K562 (cell line): ENCODE measurements around the gene SENP1. TPM values are rescaled to one million over a fixed set of nuclear protein-coding genes. Genes with fewer than 3 reads are reported as not detected.

Source experiments
- ATAC-seq: fragments of 200-7000 bp; cut with Tn5 transposase; 3 replicates; pipeline ENCODE4 v1.9.1; 2020; ENCODE audit warnings: moderate library complexity
- BruUV-seq: library from RNA; stranded (reverse); fragments of 400-500 nt; replicated peaks from 2 replicates; lab custom pipeline; 2021; lab: Mats Ljungman, UMichigan
- CTCF ChIA-PET: fragments of 300-600 bp; formaldehyde crosslinking; extraction: SDS; loops from one replicate; lab custom pipeline; 2021; ENCODE audit warnings: low intra/inter-chr PET ratio; lab: Yijun Ruan, JAX
- POLR2A ChIA-PET: fragments of 300-600, 350-650 bp; sonication (Branson Sonifier 250); formaldehyde crosslinking; extraction: SDS; loops from one replicate; lab custom pipeline; 2021; ENCODE audit warnings: antibody characterized with exemption, inconsistent platforms; lab: Yijun Ruan, JAX
- DNase-seq, 4 experiments: peaks; one replicate each; pipeline versions ENCODE4 v3.0.0 to v3.0.0-alpha.2; 2011 to 2018; ENCODE audit warnings: low spot score in 3 of 4, mixed read lengths in 3 of 4; ENCODE audit errors: extremely low read depth in 1 of 4
- FAIRE-seq: peaks from 2 replicates; lab custom pipeline; 2011; peaks lifted over from hg19 to GRCh38; lab: Jason Lieb, UNC
- H2AFZ ChIP-seq: 2 replicates; pipeline ENCODE4 v1.6.0; 2011; ENCODE audit warnings: low read depth, low read length, control low read depth, inconsistent platforms
- H3K27ac ChIP-seq: fragments of 200-600 bp; 3 replicates; pipeline ENCODE4 v1.8.0; 2011; ENCODE audit warnings: low read depth, mild to moderate bottlenecking, control low read depth, inconsistent platforms, low read length, moderate library complexity, mixed read lengths; ENCODE audit errors: extremely low read depth
- H3K27me3 ChIP-seq, 2 experiments: fragments of 300-600 bp in 1 of 2; 2 replicates in 1 of 2; 3 replicates in 1 of 2; pipeline versions ENCODE4 v1.6.0 to v1.8.0; 2011; ENCODE audit warnings: inconsistent platforms in 2 of 2, low read length in 2 of 2, mild to moderate bottlenecking in 1 of 2, mixed read lengths in 1 of 2, moderate library complexity in 1 of 2; ENCODE audit not compliant: control insufficient read depth in 2 of 2, insufficient read depth in 2 of 2
- H3K36me3 ChIP-seq: fragments of 300-600 bp; 3 replicates; pipeline ENCODE4 v1.8.0; 2011; ENCODE audit warnings: mild to moderate bottlenecking, low read length, inconsistent platforms; ENCODE audit not compliant: control insufficient read depth, insufficient read depth
- H3K4me1 ChIP-seq, 2 experiments: fragments of 200-600 bp in 1 of 2; replicated peaks in 1 of 2; 2 replicates in 1 of 2; 3 replicates in 1 of 2; pipeline versions ENCODE4 v1.5.1 to v1.8.0; 2011; ENCODE audit warnings: inconsistent platforms in 2 of 2, low read length in 2 of 2, mild to moderate bottlenecking in 1 of 2, mixed read lengths in 1 of 2, moderate library complexity in 1 of 2; ENCODE audit not compliant: control insufficient read depth in 2 of 2, insufficient read depth in 2 of 2
- H3K4me2 ChIP-seq: 2 replicates; pipeline ENCODE4 v1.6.1; 2011; ENCODE audit warnings: low read length, control low read depth, inconsistent platforms, mixed read lengths; ENCODE audit not compliant: insufficient read depth
- H3K4me3 ChIP-seq: fragments of 200-600 bp; sonication (generic), shearing (Covaris generic); 2 replicates; pipeline ENCODE4 v1.5.1; 2016; ENCODE audit warnings: control low read depth, inconsistent platforms
- H3K79me2 ChIP-seq: fragments of 200-600 bp; 3 replicates; pipeline ENCODE4 v1.8.0; 2011; ENCODE audit warnings: low read length, inconsistent platforms; ENCODE audit not compliant: control insufficient read depth, insufficient read depth
- H3K9ac ChIP-seq, 2 experiments: 2 replicates each; pipeline versions ENCODE4 v1.6.0 to v1.6.1; 2011; ENCODE audit warnings: low read depth in 2 of 2, low read length in 2 of 2, control low read depth in 1 of 2, inconsistent platforms in 1 of 2, mild to moderate bottlenecking in 1 of 2, mixed read lengths in 1 of 2; ENCODE audit not compliant: insufficient read depth in 1 of 2
- H3K9me1 ChIP-seq: one replicate; pipeline ENCODE4 v1.6.0; 2011; ENCODE audit warnings: inconsistent platforms, mild to moderate bottlenecking, low read length, moderate library complexity; ENCODE audit not compliant: control insufficient read depth, insufficient read depth
- H3K9me3 ChIP-seq: replicated peaks from 2 replicates; pipeline ENCODE4 v1.5.1; 2011; ENCODE audit warnings: low read depth, low read length, inconsistent platforms; ENCODE audit not compliant: control insufficient read depth, insufficient read depth
- H4K20me1 ChIP-seq: replicated peaks from 2 replicates; pipeline ENCODE4 v1.6.1; 2011; ENCODE audit warnings: low read length, inconsistent platforms, mixed read lengths; ENCODE audit not compliant: control insufficient read depth, insufficient read depth
- CBX3 ChIP-seq, 2 experiments: IDR thresholded peaks; 1 replicate in 1 of 2; 2 replicates in 1 of 2; pipeline ENCODE4 v1.6.1; 2012; ENCODE audit warnings: inconsistent platforms in 2 of 2, low read length in 2 of 2, borderline replicate concordance in 1 of 2, control low read depth in 1 of 2
- ETS2 ChIP-seq: IDR thresholded peaks from 2 replicates; pipeline ENCODE4 v1.6.1; 2016; ENCODE audit warnings: borderline replicate concordance, missing genetic modification characterization, mild to moderate bottlenecking, moderate library complexity, missing compliant biosample characterization; ENCODE audit not compliant: poor library complexity, severe bottlenecking
- HCFC1 ChIP-seq: IDR thresholded peaks from 2 replicates; pipeline ENCODE4 v1.6.1; 2012; ENCODE audit warnings: low read depth, low read length, improper control_type of control experiment
- THRB ChIP-seq: fragments of 450-650 bp; formaldehyde crosslinking; conservative IDR thresholded peaks from 2 replicates; pipeline ENCODE4 v1.4.0; 2022; ENCODE audit warnings: mild to moderate bottlenecking, missing genetic modification characterization
- U2AF2 ChIP-seq: fragments of 200-400 bp; formaldehyde crosslinking; optimal IDR thresholded peaks from 2 replicates; pipeline ENCODE3; 2017; ENCODE audit warnings: low read depth, mild to moderate bottlenecking, low read length
- ZNF639 ChIP-seq, 2 experiments: fragments of 200-800 bp in 1 of 2; sonication (Bioruptor generic) in 1 of 2; sonication (generic) in 1 of 2; formaldehyde crosslinking in 1 of 2; IDR thresholded peaks in 1 of 2; conservative IDR thresholded peaks in 1 of 2; 2 replicates each; pipeline versions ENCODE4 v1.5.0 to v1.6.1; 2016 to 2020; ENCODE audit warnings: missing compliant biosample characterization in 1 of 2, missing genetic modification characterization in 1 of 2, missing genetic modification reagents in 1 of 2
- ZNF707 ChIP-seq: fragments of 250-450 bp; sonication (Bioruptor Pico); conservative IDR thresholded peaks from 2 replicates; pipeline ENCODE4 v1.8.0; 2022; ENCODE audit warnings: inconsistent platforms, mild to moderate bottlenecking, moderate library complexity
- WGBS: fragments of 100-300 bp; shearing (Covaris generic); methylation state at CpG from one replicate; pipeline ENCODE4 v1.1.6; 2016; ENCODE audit warnings: low coverage, mixed read lengths; ENCODE audit not compliant: insufficient coverage; ENCODE audit errors: missing lambda C conversion rate; 5-methylcytosine and 5-hydroxymethylcytosine counted together
- in situ Hi-C: fragments of 300-500 bp; cut with MboI; formaldehyde crosslinking; loops from 4 replicates; pipeline ENCODE4 v1.15.0; 2018; ENCODE audit warnings: inconsistent platforms, mixed read lengths
- intact Hi-C: fragments of 100-400 bp; cut with micrococcal nuclease; formaldehyde crosslinking; loops from 2 replicates; pipeline ENCODE4 v1.14.2; 2022
- polyA plus RNA-seq, 8 experiments: library from polyadenylated mRNA; depleted of rRNA in 4 of 8; stranded (reverse) in 5 of 8; unstranded in 3 of 8; fragments of >200 nt; fragmentation: Nextera tagmentation in 2 of 8; fragmentation: Illumina TruSeq in 1 of 8; extraction: Ambion mirVana in 2 of 8; extraction: Trizol in 1 of 8; gene quantifications; 2 replicates each; pipeline versions ENCODE4 v1.2.1 to v1.2.3, GENCODE V29; 2011 to 2014; ENCODE audit warnings: inconsistent platforms in 1 of 8, missing spikeins in 1 of 8
- total RNA-seq, 7 experiments: library from RNA; depleted of rRNA in 6 of 7; stranded (reverse); fragments of >200 nt in 6 of 7; fragmentation: Illumina TruSeq in 2 of 7; extraction: Trizol in 2 of 7; gene quantifications; 2 replicates each; pipeline versions ENCODE4 v1.2.1 to v1.2.3, GENCODE V29; 2011 to 2021; ENCODE audit warnings: low replicate concordance in 1 of 7

SENP1 gene
- total and polyA plus RNA-seq, 9 of the 15 experiments (the other 6 are each of a cell fraction or from before 2014, with no cell fraction given): 15.5 to 59.0 (median 36.3) TPM

GRCh38 chr12:48007206-48007605 lies 98.7 kb downstream of the SENP1 start:
- in situ Hi-C loops (no loop called here), intact Hi-C loops (no loop called here)
- BruUV-seq: no TSS peak
- H3K4me2 ChIP-seq: no peak overlapping the region
- no peaks in the 10 kb centered on the region for H3K79me2 ChIP-seq
- POLR2A ChIA-PET: no interaction called here
- 0 out of 2 replicates have a peak, but pooled peaks cover 3% of the 10 kb centered on the region for H4K20me1 ChIP-seq
- no peak overlapping the region for H2AFZ ChIP-seq
- 4% methylated on average over 4 of the region's 4 CpGs for WGBS
- no peak overlapping the region for H3K4me3 ChIP-seq
- peaks cover 0 to 19% of the 10 kb centered on the region in 2 experiments; a peak in 1 of 5 replicates for H3K4me1 ChIP-seq
- TF ChIP-seq HCFC1: no peak
- no peak for TF ChIP-seq ZNF707 (CRISPR knock-in tag)
- no peak for TF ChIP-seq ZNF639 (CRISPR knock-in tag; conservative IDR thresholded peaks at IDR 0.05 in 1 of 2, IDR thresholded peaks at IDR 0.05 in 1 of 2)
- TF ChIP-seq U2AF2: no peak
- no peak for TF ChIP-seq ETS2
- no peak for TF ChIP-seq THRB (CRISPR knock-in tag)
- TF ChIP-seq CBX3 (IDR thresholded peaks at IDR 0.05; ENCODE audit: borderline replicate concordance in 1 of 2, low read length in 2 of 2): no peak
- no peaks in the 10 kb centered on the region for H3K9me3 ChIP-seq
- no peak overlapping the region for H3K27ac ChIP-seq
- H3K36me3 ChIP-seq: no peaks in the 10 kb centered on the region
- no peak for DNase-seq
- ATAC-seq: no peak
- no peak overlapping the region for H3K9ac ChIP-seq
- H3K9me1 ChIP-seq: no peaks in the 10 kb centered on the region
- CTCF ChIA-PET: no interaction called here
- H3K27me3 ChIP-seq: peaks cover 66 to 67% of the 10 kb centered on the region in 2 experiments
- no peak for FAIRE-seq
